ENCODE results near the gene ACTL8. TPM values are rescaled to one million over a fixed set of nuclear protein-coding genes. Genes with fewer than 3 reads are reported as not detected.

ACTL8 gene
- total and polyA plus RNA-seq, 2 of the 4 experiments (the other 2 are of a cell fraction), result under 0.01 to 0.07 TPM

GRCh38 chr1:17765444-17766411, 10.6 kb downstream of the ACTL8 start (continued):
- TF ChIP-seq NFE2L2 (IDR thresholded peaks at IDR 0.05; ENCODE audit: low read depth, low read length) (no peak), MAFK (IDR thresholded peaks at IDR 0.05; ENCODE audit: low read depth, low read length) (no peak), RFX5 (IDR thresholded peaks at IDR 0.05; ENCODE audit: low read depth, low read length) (no peak)

GRCh38 chr1:17768651-17769241, 13.6 kb downstream of the ACTL8 start:
- no peaks in the 10 kb centered on the region for H3K9me3 ChIP-seq (ENCODE audit: control insufficient read depth, insufficient read depth, low read length)
- H3K9me1 ChIP-seq (ENCODE audit: insufficient read depth, low read length), result peaks cover 23% of the 10 kb centered on the region
- CTCF ChIA-PET, result interaction anchor here (0.5 to 1.1 kb wide), 4 partner anchors 15 to 738 kb away, joined by 3 to 4 read pairs (median 4); no protein-coding TSS in a partner anchor
- H3K4ac ChIP-seq (ENCODE audit: low read depth, low read length), result peak overlapping the region; percentile 97
- H3K56ac ChIP-seq (ENCODE audit: extremely low read depth, insufficient read depth, low read length), result peak overlapping the region; percentile 78
- peaks cover 27% of the 10 kb centered on the region for H3K4me1 ChIP-seq (ENCODE audit: control insufficient read depth, insufficient read depth, low read length)
- BruUV-seq (replicated peaks), result no TSS peak
- no peak overlapping the region for H3K4me3 ChIP-seq (ENCODE audit: insufficient read depth, low read depth, low read length)
- peak overlapping the region; percentile 18; the same call in 1 of the 2 replicates for H3K4me2 ChIP-seq (ENCODE audit: low read depth, low read length)
- H3K27ac ChIP-seq (ENCODE audit: insufficient read depth, low read length), result peak overlapping the region; percentile 86
- no peaks in the 10 kb centered on the region for H3K36me3 ChIP-seq (ENCODE audit: control insufficient read depth, insufficient read depth, low read length)
- H2BK20ac ChIP-seq (ENCODE audit: low read depth, low read length), result peak overlapping the region; percentile 92
- peak overlapping the region; percentile 81 for H3K14ac ChIP-seq (replicated peaks; ENCODE audit: low read depth, low read length)
- H3K27me3 ChIP-seq (ENCODE audit: control insufficient read depth, insufficient read depth, low read length), result no peaks in the 10 kb centered on the region
- H3K79me1 ChIP-seq (ENCODE audit: low read depth in 1 of 2, low read length in 2 of 2), result no peaks in the 10 kb centered on the region
- peak overlapping the region; percentile 93 to 96 for H4K8ac ChIP-seq (ENCODE audit: low read depth in 2 of 2, low read length in 2 of 2)
- peak overlapping the region; percentile 94 for H2AK9ac ChIP-seq (replicated peaks; ENCODE audit: low read depth, low read length, poor library complexity)
- H2BK5ac ChIP-seq (ENCODE audit: low read depth, low read length, poor library complexity, severe bottlenecking), result peak overlapping the region; percentile 91
- H3K18ac ChIP-seq (ENCODE audit: low read depth, low read length), result peak overlapping the region; percentile 76
- intact Hi-C loops (cut with micrococcal nuclease) (loop anchor here (2.0 kb wide), 1 partner anchor 106 kb away; no protein-coding TSS in a partner anchor), in situ Hi-C loops (cut with MboI; ENCODE audit: low sequenced_read_pairs) (no loop called here), dilution Hi-C loops (cut with HindIII; ENCODE audit: low sequenced_read_pairs, unreplicated experiment) (no loop called here)
- H2AK5ac ChIP-seq (ENCODE audit: low read depth, low read length), result peak overlapping the region; percentile 71
- H3K9ac ChIP-seq (ENCODE audit: low read depth, low read length), result no peak overlapping the region
- peak overlapping the region; percentile 82; the same call in 1 of the 2 replicates for H4K5ac ChIP-seq (ENCODE audit: low read depth, low read length)
- WGBS, 2 experiments (ENCODE audit: extremely low coverage in 2 of 2, insufficient read length in 1 of 2), result 2% methylated on average over 6 of the region's 10 CpGs; no CpG with 5 or more reads in 1 of the 2 experiments
- no peaks in the 10 kb centered on the region for H4K20me1 ChIP-seq (ENCODE audit: insufficient read depth, low read length)
- peak overlapping the region; percentile 81; the same call in 2 of the 3 replicates for H2BK15ac ChIP-seq (ENCODE audit: low read depth, low read length)
- peak overlapping the region; percentile 96 for H2BK120ac ChIP-seq (ENCODE audit: low read depth, low read length)
- peak overlapping the region; percentile 96 for H4K91ac ChIP-seq (ENCODE audit: insufficient read depth, low read depth, low read length)
- peak; percentile 92 for DNase-seq
- POLR2A ChIA-PET (ENCODE audit: unreplicated experiment), result interaction anchor here (0.8 kb wide), 1 partner anchor 112 kb away, joined by 7 read pairs; no protein-coding TSS in a partner anchor
- H2AFZ ChIP-seq (replicated peaks; ENCODE audit: low read length, poor library complexity), result peak overlapping the region; percentile 87
- H3K23ac ChIP-seq (ENCODE audit: low read depth, low read length), result peak overlapping the region; percentile 94
- ATAC-seq (ENCODE audit: low read depth), result peak; percentile 78
- 0 out of 2 replicates have a peak, but pooled peaks have one; percentile 13 for TF ChIP-seq MXI1 (IDR thresholded peaks at IDR 0.05; ENCODE audit: borderline replicate concordance, low read depth, low read length)
- peak; percentile 79 for TF ChIP-seq FOS (IDR thresholded peaks at IDR 0.05; ENCODE audit: low read depth, low read length)
- TF ChIP-seq RCOR1 (IDR thresholded peaks at IDR 0.05; ENCODE audit: insufficient replicate concordance, low read length), result no peak
- TF ChIP-seq CHD1 (IDR thresholded peaks at IDR 0.05; ENCODE audit: low read depth, low read length), result no peak
- peak; percentile 62; the same call in 1 of the 2 replicates for TF ChIP-seq CEBPB (IDR thresholded peaks at IDR 0.05; ENCODE audit: low read depth, low read length)
- no peak for TF ChIP-seq RFX5 (IDR thresholded peaks at IDR 0.05; ENCODE audit: low read depth, low read length)
- TF ChIP-seq, protein P1, sequence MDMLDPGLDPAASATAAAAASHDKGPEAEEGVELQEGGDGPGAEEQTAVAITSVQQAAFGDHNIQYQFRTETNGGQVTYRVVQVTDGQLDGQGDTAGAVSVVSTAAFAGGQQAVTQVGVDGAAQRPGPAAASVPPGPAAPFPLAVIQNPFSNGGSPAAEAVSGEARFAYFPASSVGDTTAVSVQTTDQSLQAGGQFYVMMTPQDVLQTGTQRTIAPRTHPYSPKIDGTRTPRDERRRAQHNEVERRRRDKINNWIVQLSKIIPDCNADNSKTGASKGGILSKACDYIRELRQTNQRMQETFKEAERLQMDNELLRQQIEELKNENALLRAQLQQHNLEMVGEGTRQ (IDR thresholded peaks at IDR 0.05; ENCODE audit: low read depth, low read length), result no peak
- no peak for TF ChIP-seq SMC3 (IDR thresholded peaks at IDR 0.05; ENCODE audit: low read depth, low read length)
- peak; percentile 50 for TF ChIP-seq MAFK (IDR thresholded peaks at IDR 0.05; ENCODE audit: low read depth, low read length)
- TF ChIP-seq MAZ (IDR thresholded peaks at IDR 0.05; ENCODE audit: borderline replicate concordance, low read depth, low read length), result peak; percentile 85; the same call in 1 of the 2 replicates
- peak; percentile 91 for TF ChIP-seq NFE2L2 (IDR thresholded peaks at IDR 0.05; ENCODE audit: low read depth, low read length)

Measured in IMR-90 (cell line).